GM21528 (cell line): ENCODE results near the gene MLLT1.

Experiments
- ATAC-seq: cut with Tn5 transposase; IDR thresholded peaks from one replicate; pipeline ENCODE4 v1.9.1; 2021; ENCODE audit warnings: mild to moderate bottlenecking, moderate library complexity; ENCODE audit not compliant: unreplicated experiment, low FRiP score

Gene MLLT1

GRCh38 chr19:6224308-6224675 lies 55.5 kb downstream of the MLLT1 start:
- no peak for ATAC-seq

- ATAC-seq, result no peak
These were observed 56.1 kb downstream of the MLLT1 start for GRCh38 chr19:6223461-6224307.

- ATAC-seq, result no peak
These were observed 56.9 kb downstream of the MLLT1 start for GRCh38 chr19:6222884-6223283.

- ATAC-seq, result no peak
These were observed 57.7 kb downstream of the MLLT1 start for GRCh38 chr19:6221878-6222746.

- ATAC-seq, result no peak
These were observed 58.4 kb downstream of the MLLT1 start for GRCh38 chr19:6221220-6221877.

GRCh38 chr19:6220385-6221191 lies 59.2 kb downstream of the MLLT1 start:
- no peak for ATAC-seq

GRCh38 chr19:6219586-6220290 lies 60.0 kb downstream of the MLLT1 start:
- no peak for ATAC-seq

- no peak for ATAC-seq
These were observed 60.6 kb downstream of the MLLT1 start for GRCh38 chr19:6219147-6219525.

- ATAC-seq, result no peak
These were observed 61.2 kb downstream of the MLLT1 start for GRCh38 chr19:6218491-6219146.

- no peak for ATAC-seq
These were observed 61.9 kb downstream of the MLLT1 start for GRCh38 chr19:6217752-6218334.

- no peak for ATAC-seq
These were observed 62.6 kb downstream of the MLLT1 start for GRCh38 chr19:6216996-6217751.

GRCh38 chr19:6216236-6216995 lies 63.4 kb downstream of the MLLT1 start:
- ATAC-seq, result no peak

- no peak for ATAC-seq
These were observed 64.0 kb downstream of the MLLT1 start for GRCh38 chr19:6215701-6216235.

GRCh38 chr19:6214881-6215541 lies 64.8 kb downstream of the MLLT1 start:
- no peak for ATAC-seq

- ATAC-seq, result no peak
These were observed 65.8 kb downstream of the MLLT1 start for GRCh38 chr19:6213696-6214641.

GRCh38 chr19:6213266-6213595 lies 66.5 kb downstream of the MLLT1 start:
- ATAC-seq, result no peak
